SK-N-DZ (cell line): ENCODE data around the gene PRKCQ.

Experiments
- DNase-seq: peaks from one replicate; pipeline ENCODE4 v3.0.0-alpha.2; 2015; ENCODE audit warnings: low spot score

Gene PRKCQ

DNA sequence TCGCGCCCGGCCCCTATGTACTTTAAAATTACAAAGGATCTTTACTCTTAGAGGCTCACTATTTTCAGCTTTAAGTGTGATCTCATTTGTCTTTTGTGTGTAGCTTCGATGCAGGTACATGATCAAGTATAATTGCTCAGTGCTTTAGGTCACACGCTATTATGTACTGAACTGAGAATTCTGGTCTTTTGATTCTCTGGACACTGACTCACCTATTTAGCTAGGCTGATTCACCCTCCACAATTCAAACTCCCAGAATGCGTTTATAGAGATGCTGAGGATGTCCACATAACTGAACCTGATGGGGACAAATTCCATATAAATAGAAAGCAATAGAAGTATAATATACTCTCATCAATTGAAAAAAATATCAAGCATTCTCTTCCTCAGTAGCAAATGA, 57.8 kb downstream of the PRKCQ start:
- no peak for DNase-seq

DNA sequence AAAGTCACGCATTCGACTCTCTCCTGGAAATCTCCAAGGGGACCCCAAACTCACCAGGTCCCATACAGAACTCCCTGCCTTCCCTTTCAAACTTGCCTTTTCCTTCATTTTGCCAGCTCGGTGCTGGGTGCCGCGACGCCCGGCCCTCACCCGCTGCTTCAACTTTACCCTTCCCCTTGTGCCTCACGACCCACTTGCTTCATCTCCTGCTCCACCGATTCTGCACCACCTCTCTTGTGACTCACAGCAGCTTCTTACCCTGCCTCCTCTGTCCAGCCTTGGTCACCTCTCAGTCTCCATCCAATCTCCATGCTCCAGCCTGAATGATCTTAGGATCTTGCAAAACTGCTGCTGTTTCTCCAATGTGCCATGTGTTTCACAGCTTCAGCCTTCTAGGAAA, 59.9 kb downstream of the PRKCQ start:
- no peak for DNase-seq

DNA sequence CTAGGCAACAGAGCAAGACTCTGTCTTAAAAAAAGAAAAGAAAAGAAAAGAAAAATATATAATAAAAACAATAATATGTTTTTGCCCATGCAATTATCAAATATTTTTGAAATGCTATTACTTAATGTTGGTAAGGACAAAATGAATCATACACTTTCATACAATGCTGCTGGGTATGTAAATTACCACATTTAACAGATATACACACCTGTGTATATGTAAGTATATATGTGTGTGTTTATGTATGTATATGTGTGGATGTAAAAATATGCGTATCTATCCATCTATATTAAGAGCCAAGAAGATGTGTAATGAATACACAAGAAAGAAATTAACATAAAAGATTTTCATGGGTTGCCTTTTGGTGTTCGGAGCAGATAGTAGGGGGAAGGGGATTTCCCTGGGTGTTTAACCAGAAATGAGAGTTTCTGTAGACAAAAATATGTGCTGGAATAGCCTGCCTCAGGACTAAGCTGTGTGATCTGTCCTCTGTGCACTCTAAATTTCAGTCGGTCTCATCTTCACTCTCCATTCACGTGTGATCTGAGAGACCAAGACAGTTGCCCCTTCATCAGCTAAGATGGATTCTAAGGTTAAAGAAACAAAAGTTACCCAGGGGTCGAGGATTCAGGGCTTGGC, 61.2 kb downstream of the PRKCQ start:
- no peak for DNase-seq

DNA sequence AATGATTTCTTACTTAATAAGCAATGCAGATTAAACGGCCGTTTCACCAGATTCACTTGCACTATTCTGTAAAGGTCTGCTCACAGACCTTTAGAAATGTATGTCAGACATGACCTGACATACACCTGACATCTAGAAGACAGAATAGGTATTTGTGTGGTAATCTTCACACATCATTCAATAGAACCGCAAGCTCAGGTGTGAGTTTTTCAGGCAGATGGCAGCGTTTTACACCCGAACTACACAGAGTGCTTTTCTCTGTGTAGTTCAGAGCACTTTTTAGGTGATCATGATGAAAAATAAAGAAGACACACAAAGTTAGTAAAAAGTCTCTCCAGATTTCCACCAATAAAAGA, 63.2 kb downstream of the PRKCQ start:
- DNase-seq = no peak

DNA sequence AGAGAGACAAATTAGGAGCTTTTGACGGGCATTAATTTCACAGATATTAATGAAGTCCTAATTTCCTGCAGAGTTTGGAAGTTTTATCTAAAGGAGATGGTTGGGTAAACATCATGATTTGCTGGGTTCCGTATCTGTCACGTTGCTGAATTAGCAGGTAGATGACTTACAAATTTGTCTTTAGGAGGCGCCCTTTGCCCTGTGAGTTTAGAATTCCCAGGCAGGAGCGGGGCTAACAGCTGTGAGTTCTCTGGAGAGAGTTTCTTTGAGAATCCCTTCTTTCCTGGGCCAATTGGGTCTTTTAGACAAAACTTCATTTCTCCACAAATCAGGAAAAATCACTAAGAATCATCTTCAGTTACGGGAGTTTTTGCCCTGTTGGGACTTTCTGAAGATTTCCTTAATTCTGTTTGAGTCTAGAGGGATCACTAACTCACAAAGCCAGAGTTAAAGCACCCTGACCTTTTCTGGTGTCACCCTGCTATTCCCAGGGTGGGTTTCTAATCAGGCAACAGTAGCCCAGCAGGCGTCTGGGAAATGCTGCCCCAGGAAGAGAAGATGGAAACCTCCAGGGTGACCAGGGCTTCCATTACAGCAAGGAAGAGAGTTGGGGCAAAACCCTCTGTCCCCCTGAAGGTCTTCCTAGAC, 63.7 kb downstream of the PRKCQ start:
- DNase-seq = no peak

DNA sequence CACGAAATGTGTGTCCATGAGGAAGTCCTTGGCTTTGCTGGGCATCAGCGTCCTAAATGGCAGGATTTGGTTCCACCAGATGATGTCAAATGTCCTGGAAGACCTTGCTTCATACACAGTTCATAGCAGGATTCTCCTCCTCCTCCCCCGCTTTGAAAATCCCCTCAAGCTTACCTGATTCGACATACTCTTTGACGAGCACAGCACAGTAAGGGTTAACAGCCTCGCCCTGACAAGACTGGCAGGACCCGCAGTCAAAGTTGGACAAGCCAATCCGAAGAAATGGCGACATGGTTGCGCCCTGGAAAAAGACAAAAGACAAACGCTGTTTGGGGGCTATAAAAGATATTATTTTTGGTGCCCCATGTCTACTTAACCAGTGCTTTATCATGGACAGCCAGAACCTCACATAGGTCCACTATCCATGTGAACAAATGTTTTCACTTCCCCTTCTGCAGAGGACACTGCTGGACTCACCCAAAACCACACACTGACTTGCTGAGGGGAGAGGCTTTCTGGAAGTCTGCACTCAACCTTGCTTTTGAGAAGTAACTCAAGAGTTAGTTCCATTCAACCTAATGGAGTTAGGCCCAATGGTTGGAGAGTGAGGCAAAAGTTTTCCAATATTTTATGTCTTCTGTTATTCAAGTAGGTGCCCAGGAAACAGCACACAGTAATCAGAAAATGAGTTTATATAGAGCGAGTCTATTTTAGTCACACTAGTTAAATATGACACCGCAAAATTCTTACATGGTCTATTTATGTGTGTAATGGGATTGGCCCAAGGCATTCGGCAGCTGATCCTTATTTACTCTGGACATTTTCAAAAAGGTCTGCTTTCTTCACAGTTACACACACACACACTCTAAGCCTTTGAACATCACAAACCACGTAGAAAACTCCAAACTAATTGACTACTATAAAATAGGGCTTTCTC, 65.0 kb downstream of the PRKCQ start:
- no peak for DNase-seq

DNA sequence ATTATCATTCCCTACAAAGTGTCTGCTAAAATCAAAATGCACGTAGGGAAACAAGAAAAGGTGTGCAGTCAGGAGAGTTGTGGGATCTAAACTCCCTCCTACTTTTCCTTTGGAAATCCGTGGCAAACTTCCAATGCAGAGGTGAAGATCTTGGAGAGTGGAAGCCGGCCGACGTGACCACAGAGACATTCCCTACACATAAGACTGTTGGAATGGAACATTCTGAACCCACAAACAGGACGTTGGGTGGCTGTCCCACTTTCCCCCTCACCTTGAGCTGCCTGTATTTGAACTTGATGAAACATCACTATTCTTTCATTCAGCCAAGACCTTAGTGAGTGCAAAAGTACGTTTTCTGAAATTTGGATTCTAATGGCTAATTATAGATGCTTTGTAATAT, 65.9 kb downstream of the PRKCQ start:
- DNase-seq = no peak

DNA sequence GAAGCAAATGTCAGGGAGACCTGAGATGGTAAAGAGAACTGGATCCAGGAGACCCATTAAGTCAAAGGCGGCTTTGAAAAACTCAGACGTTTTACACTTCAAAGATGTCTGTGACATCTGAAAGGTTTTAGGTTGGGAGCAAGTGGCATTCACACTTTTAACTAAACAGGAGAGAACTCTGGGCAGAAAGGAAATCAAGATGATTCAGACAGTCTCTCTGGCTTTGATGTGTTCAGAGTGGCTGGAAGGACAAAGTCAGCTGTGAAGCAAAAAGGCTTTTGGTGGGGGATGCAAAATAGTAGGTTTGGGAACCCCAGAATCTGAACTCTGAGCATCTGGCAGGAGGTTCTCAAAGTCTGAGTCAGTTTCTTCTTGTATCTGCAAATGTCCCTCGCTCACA, 66.6 kb downstream of the PRKCQ start:
- DNase-seq = no peak

DNA sequence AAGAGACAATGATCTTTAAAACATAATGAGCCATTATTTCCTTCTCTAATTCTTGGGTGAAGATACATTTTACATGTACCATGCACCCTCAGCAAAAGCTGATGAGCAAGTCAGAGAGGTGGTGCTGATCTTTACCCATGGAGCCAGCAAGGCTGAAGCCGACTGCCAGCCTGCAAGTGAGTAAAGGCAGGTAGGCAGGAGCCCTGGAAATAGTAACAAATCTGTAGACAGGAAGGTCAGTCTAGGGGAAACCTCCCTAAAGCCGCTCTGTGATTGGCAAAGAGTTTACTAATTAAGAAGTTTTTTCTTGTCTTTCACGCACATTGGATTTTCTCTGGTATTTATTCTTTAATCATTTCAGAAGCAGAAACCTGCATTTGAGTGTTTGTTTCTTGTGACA, 67.9 kb downstream of the PRKCQ start:
- no peak for DNase-seq

DNA sequence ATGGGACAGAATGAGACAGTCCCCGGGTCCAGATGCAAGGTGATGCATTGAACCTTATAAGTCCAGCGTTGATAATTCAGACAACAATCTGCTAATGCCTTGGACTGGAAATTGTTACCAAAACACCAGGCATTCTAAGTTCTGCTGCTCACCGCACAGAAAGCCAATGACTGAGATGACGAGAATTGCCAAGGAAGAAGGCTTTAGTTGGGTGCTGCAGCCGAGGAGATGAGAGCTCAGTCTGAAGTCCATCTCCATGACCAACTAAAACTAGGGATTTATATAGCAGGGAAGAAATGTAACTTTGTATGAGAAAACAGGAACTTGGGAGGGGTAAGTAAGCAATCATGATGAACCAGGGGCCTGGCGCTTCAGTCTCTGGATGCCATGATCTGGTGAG, 68.7 kb downstream of the PRKCQ start:
- DNase-seq = no peak

DNA sequence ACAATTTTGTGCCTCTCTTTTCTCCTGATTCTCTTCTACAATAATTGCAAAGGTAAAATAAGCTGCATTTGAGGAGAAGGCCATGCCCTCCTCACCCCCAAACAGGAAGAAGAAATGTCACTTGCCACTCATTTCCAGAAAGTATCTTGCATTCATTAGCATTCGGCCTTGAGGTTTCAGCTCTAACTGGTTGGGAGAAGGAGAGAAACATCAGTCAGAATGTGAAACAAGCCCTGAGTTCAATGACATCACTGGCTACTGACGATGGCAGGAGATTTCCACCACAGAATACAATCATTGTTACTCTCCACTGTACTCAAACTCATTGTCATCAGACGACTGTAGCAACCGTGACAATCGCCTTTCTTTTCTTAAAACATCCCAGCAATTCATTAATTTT, 72.8 kb downstream of the PRKCQ start:
- no peak for DNase-seq

DNA sequence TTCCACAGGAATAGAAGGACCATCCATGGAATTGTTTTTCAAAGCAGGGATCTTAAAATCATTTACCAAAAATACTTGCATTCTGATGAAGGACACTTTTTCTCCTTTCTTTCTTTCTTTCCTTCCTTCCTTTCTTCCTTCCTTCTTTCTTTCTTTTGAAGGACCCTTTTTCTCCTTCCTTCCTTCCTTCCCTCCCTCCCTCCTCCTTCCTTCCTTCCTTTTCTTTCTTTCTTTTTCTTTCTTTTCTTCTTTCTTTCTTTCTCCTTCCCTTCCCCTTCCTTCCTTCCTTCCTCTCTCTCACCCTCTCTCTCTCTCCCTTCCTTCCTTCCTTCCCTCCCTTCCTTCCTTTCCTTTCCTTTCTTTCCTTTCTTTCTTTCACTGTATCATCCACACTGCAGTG, 74.8 kb downstream of the PRKCQ start:
- no peak for DNase-seq

DNA sequence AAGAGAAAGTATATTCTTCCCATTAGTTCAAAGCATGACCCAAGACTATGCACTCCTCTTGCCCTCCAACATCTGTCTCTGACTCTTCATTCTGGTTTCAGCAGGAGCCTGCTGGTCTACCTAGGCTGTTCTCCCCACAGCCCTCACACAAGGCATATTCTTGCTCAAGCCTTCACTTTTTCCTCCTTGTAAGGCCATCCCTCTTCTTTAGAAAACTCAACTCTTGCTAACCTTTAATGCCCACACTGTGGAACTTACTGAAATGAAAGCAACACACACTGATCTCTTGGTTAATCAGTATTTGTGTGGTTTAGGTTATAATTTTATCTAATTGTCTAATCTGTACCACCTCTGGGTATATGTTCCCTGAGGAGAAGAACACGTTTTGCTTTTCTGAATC, 75.8 kb downstream of the PRKCQ start:
- DNase-seq = no peak

DNA sequence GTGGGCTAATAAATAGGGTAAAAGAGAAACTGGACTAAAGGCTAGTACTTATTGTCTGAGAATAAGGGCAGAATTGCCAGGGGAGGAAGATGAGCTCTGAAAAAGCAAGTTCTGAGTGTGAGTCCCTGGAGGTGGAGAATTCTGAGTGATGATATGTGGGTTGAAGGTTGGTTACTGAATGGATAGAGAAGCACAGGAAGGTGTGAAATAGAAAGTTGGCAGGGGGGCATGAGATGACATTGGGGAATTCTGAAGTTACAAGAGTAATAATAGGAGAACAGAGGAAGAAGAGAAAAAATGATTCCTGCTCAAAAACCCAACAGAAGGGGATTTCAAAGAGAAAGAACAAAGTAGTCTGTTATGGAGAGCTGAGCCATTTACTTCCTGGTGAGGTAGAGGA, 76.9 kb downstream of the PRKCQ start:
- no peak for DNase-seq

DNA sequence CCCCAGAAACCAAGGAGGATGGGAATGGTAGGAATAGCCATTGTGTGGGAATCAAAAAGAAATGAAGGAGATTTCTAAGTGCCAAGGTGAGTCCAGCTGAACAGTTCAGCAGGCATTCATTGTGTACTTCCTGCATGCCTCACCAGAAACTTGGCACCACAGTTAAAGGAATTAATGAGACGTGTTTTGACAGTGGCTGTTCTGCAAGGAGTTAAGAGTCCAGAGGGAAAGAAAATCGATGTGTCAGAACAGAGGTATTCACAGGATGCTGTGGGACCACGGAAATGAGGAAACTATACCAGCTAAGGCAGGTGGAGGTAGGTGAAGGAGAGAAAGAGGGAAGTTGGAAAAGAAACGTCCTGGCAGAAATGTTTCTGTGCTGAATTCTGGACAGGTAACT, 78.1 kb downstream of the PRKCQ start:
- DNase-seq = no peak

DNA sequence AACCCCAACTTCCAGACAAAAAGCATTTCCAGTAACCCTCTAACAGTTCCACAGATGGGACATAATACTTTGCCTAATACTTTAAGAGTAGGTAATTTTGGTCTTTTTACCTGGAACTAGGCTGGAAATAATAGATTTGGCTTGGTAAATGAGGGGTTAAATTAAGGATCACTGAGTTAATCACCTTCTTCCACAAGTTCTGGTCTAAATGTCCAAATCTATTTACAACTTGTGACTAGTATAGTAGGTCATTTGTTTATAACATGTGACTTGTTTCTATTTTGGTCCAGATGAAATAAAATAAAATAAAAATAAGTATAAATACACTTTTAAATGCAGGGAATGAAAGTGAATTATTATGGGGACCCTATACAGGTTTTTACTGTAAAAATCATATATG, 80.1 kb downstream of the PRKCQ start:
- DNase-seq = no peak

DNA sequence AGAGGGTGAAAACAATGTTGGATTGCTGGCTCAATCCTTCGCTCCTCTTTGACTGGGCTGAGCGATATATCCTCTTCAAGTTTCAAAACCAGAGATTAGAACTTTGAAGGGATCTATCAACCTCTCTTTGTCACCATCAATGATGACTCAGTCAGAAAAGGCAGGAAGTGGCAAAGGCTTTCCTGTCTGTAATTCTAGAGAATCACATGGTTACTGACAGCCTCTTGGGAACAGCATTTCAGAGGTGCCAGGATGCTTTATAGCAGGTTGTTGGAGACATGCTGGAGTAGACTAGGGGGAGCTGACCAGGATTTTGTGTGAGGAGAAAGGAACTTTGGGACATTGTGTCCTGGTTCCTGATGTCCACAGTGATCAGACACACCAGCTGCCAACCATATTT, 81.3 kb downstream of the PRKCQ start:
- DNase-seq = no peak

DNA sequence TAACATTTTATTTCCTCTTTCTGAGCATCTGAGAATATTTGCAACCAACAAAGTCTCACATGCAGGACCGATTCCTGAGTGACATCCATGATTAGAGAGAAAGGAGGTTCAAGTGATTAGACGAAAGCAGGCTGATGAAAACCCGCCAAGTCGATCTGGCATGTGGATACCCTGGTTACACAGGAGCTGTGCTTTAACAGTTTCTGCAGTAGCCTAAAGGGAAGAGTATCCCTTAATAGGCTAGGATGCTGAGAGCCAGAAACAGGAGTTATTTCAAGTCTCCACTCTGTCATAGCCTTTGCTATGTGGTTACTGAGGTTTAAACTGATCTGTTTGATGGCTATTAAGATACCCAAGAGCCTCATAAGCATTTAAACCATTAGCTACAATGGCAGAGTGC, 82.5 kb downstream of the PRKCQ start:
- DNase-seq = no peak

DNA sequence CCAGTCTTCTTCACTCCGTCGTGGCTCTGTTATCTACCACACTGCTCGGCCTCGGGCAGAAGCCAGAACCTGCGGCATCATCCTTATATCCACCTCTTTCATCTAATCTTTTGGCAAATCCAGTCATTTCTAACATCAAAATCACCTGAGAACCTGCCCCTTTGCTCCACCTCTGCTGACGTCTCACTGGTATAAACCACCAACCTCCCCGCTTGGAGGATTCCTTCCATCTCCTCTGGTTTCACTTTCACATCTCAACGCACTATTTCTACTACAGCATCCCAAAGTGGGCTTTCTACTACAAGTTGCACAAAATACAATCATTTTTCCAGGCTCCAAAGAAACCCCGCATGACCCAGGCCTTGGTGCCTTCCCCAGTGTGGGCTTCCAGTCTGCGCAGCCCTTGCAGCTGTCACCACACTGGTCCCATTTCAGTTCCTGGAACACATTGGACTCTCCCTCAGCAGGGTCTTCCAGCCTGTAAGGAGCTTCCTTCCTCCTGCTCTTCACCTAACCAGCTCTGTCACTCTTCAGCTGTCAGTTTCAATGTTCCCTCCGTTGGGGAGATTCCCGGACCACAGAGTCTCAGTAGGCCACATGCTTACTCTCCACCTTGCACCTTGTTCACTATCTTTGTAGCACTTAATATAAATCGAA, 85.0 kb downstream of the PRKCQ start:
- DNase-seq = no peak

DNA sequence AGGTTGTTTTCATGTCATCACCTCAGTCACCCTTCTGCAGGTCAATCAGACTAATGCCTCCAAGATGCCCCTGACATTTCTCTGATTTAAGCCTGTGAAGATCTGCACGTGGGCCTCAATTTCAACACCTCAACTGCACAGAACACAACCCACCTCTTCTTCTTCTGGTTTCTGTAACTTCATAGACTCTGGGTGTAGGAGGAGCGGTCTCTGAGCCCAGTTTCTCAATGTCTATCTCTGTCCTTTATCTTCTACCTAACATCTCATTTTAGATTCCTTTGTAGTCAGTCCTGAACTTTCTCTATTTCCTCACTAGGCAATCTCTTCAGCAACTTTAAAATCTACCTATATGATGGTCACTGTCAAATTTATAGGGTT, 85.6 kb downstream of the PRKCQ start:
- DNase-seq = no peak

DNA sequence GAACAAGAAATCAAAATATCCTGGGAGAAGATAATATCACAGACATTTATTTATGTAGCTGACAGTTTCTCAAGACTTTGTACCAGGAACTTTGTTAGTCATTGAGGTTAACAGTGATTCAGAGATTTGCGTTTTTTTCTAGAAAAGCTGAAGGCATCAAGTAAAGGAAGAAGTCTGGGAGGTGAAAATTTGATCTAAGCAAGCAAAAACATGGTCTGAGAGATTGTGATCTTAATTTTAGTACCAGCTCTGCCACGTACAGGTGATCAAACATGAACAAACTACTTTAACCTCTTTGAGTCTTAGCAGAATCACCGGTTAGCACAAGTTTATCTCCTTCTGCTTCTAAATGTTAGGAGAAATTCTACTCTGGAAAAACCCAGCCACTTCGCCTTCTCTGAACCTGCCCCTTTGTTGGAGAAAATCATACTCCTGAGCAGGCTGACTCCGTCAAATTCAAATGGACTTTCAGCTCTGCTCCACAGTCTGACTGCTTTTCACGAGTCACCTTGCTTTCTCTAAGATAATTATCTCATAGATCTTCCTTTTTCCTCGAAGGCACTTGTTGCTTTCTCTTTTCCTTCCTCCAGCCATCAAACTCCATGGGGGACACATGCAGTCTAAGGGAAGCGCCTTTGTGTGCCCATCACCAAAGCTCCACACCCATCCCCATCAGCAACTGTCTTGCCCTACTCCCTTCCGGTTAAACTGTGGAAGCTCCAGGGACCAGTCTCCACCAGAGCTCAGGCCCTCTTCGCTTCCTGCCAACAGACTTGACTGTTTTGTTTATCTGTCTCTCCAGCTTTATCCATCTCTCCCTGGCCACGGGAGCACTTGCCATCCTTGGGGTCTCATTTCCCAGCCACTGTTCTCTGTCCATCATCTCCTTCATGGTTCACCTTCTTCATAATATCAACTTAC, 86.3 kb downstream of the PRKCQ start:
- DNase-seq = no peak
